HepG2 (cell line): ENCODE results near the gene COASY. TPM values are rescaled to one million over a fixed set of nuclear protein-coding genes. Genes with fewer than 3 reads are reported as not detected.

Experiments
- AHR ChIP-seq: IDR thresholded peaks from 2 replicates; pipeline ENCODE4 v1.6.1; 2018; ENCODE audit warnings: missing genetic modification reagents, missing compliant biosample characterization
- ATF4 ChIP-seq, 2 experiments: fragments of 450-650 bp in 1 of 2; sonication (generic) in 1 of 2; formaldehyde crosslinking; IDR thresholded peaks; 2 replicates each; pipeline versions ENCODE4 v1.5.0 to v1.8.0; 2020 to 2022; ENCODE audit warnings: mild to moderate bottlenecking in 1 of 2, missing genetic modification reagents in 1 of 2
- EEA1 ChIP-seq: sonication (generic); formaldehyde crosslinking; IDR thresholded peaks from 2 replicates; pipeline ENCODE4 v1.5.1; 2020; ENCODE audit warnings: mild to moderate bottlenecking, missing genetic modification reagents, borderline replicate concordance
- FOXP4 ChIP-seq: sonication (generic); formaldehyde crosslinking; IDR thresholded peaks from 2 replicates; pipeline ENCODE4 v1.4.0; 2020; ENCODE audit warnings: missing genetic modification reagents
- KDM4B ChIP-seq: sonication (generic); formaldehyde crosslinking; IDR thresholded peaks from 2 replicates; pipeline ENCODE4 v1.4.0; 2020; ENCODE audit warnings: missing genetic modification reagents
- MEIS1 ChIP-seq: sonication (generic); formaldehyde crosslinking; IDR thresholded peaks from 2 replicates; pipeline ENCODE4 v1.9.0; 2021; ENCODE audit warnings: mild to moderate bottlenecking, missing genetic modification reagents, moderate library complexity, borderline replicate concordance
- NKX3-1 ChIP-seq: sonication (generic); formaldehyde crosslinking; IDR thresholded peaks from 2 replicates; pipeline ENCODE4 v1.5.0; 2020; ENCODE audit warnings: missing genetic modification reagents
- NR0B2 ChIP-seq: sonication (generic); formaldehyde crosslinking; IDR thresholded peaks from 2 replicates; pipeline ENCODE4 v1.4.0; 2020; ENCODE audit warnings: mild to moderate bottlenecking, missing genetic modification reagents
- RBAK ChIP-seq: sonication (generic); formaldehyde crosslinking; IDR thresholded peaks from 2 replicates; pipeline ENCODE4 v1.5.1; 2020; ENCODE audit warnings: mild to moderate bottlenecking, missing genetic modification reagents
- ZBTB10 ChIP-seq: sonication (generic); formaldehyde crosslinking; IDR thresholded peaks from 2 replicates; pipeline ENCODE4 v1.4.0; 2020; ENCODE audit warnings: missing genetic modification reagents, borderline replicate concordance
- ZBTB8A ChIP-seq: sonication (generic); formaldehyde crosslinking; IDR thresholded peaks from 2 replicates; pipeline ENCODE4 v1.4.0; 2020; ENCODE audit warnings: mild to moderate bottlenecking, low read depth, missing genetic modification reagents, borderline replicate concordance
- ZFP82 ChIP-seq: sonication (generic); formaldehyde crosslinking; IDR thresholded peaks from 2 replicates; pipeline ENCODE4 v1.5.1; 2020; ENCODE audit warnings: mild to moderate bottlenecking, missing genetic modification reagents, borderline replicate concordance
- ZNF576 ChIP-seq: sonication (generic); formaldehyde crosslinking; IDR thresholded peaks from 2 replicates; pipeline ENCODE4 v1.4.0; 2020; ENCODE audit warnings: mild to moderate bottlenecking, missing genetic modification reagents
- ZNF704 ChIP-seq: sonication (generic); formaldehyde crosslinking; IDR thresholded peaks from 2 replicates; pipeline ENCODE4 v1.8.1; 2023; ENCODE audit warnings: mild to moderate bottlenecking, inconsistent platforms, moderate library complexity, missing genetic modification reagents, borderline replicate concordance
- ZNF724P ChIP-seq: sonication (generic); formaldehyde crosslinking; IDR thresholded peaks from 2 replicates; pipeline ENCODE4 v1.8.0; 2022; ENCODE audit warnings: missing genetic modification reagents, borderline replicate concordance
- ZNF780A ChIP-seq: sonication (generic); formaldehyde crosslinking; IDR thresholded peaks from 2 replicates; pipeline ENCODE4 v1.8.0; 2022; ENCODE audit warnings: mild to moderate bottlenecking, missing genetic modification reagents, moderate library complexity
- ZXDC ChIP-seq: sonication (generic); formaldehyde crosslinking; IDR thresholded peaks from 2 replicates; pipeline ENCODE4 v1.5.0; 2020; ENCODE audit warnings: mild to moderate bottlenecking, missing genetic modification reagents
- polyA plus RNA-seq, 8 experiments: library from polyadenylated mRNA; depleted of rRNA in 3 of 8; stranded (reverse) in 7 of 8; unstranded in 1 of 8; fragments of >200 nt; fragmentation: Illumina TruSeq in 4 of 8; extraction: Trizol in 4 of 8; gene quantifications; 2 replicates each; pipeline versions ENCODE4 v1.2.1 to v1.2.3, GENCODE V29; 2011 to 2016; ENCODE audit warnings: low read depth in 4 of 8, missing spikeins in 1 of 8, mixed read lengths in 1 of 8; ENCODE audit not compliant: insufficient read depth in 1 of 8
- total RNA-seq, 5 experiments: library from RNA; depleted of rRNA; stranded (reverse); fragments of >200 nt; fragmentation: Illumina TruSeq; extraction: Trizol; gene quantifications; 2 replicates each; pipeline ENCODE4 v1.2.3, GENCODE V29; 2016; ENCODE audit warnings: low read depth in 1 of 5

Gene COASY
- total and polyA plus RNA-seq, 2 of the 13 experiments (the other 11 are each of a cell fraction or from before 2014, with no cell fraction given) = 90.7 to 125 TPM

GRCh38 chr17:42608305-42609181 is 46.6 kb downstream of the COASY start (continued):
- TF ChIP-seq ZXDC (CRISPR knock-in tag) (no peak), ZNF724P (no peak), AHR (CRISPR knock-in tag) (peak; percentile 21; the same call in 1 of the 2 replicates), MEIS1 (CRISPR knock-in tag) (no peak), ZNF780A (CRISPR knock-in tag) (0 out of 2 replicates have a peak, but pooled peaks have one; percentile 9), NKX3-1 (CRISPR knock-in tag) (no peak), NR0B2 (CRISPR knock-in tag) (no peak), RBAK (no peak), KDM4B (CRISPR knock-in tag) (no peak), ATF4 (CRISPR knock-in tag; IDR thresholded peaks at IDR 0.05) (no peak), ZBTB8A (CRISPR knock-in tag) (no peak), ZFP82 (CRISPR knock-in tag) (no peak), FOXP4 (CRISPR knock-in tag) (no peak), ZBTB10 (CRISPR knock-in tag) (no peak), EEA1 (CRISPR knock-in tag) (no peak), ZNF576 (CRISPR knock-in tag) (no peak), ZNF704 (no peak)
